ENCODE measurements around the gene B3GNT3.

DNA sequence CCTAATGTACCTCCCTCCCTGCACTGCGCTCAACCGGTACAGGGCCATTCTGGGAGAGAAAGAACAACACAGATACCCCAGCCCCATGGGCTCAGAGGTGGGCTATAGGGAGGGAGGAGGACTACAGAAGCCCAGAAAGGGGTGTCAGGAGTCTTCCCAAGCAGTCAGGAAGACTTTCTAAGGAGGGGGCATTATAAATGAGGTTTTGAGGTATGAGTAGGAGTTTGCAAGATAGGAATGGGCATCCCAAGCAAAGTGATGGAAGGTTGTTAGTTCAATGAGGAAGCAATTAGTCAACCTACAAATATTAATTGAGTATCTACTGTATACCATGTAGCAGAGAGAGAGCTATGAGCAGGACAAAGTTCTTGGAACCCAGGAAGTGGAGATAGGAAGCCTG lies 6.3 kb upstream of the B3GNT3 start:
- TF ChIP-seq, protein P1, sequence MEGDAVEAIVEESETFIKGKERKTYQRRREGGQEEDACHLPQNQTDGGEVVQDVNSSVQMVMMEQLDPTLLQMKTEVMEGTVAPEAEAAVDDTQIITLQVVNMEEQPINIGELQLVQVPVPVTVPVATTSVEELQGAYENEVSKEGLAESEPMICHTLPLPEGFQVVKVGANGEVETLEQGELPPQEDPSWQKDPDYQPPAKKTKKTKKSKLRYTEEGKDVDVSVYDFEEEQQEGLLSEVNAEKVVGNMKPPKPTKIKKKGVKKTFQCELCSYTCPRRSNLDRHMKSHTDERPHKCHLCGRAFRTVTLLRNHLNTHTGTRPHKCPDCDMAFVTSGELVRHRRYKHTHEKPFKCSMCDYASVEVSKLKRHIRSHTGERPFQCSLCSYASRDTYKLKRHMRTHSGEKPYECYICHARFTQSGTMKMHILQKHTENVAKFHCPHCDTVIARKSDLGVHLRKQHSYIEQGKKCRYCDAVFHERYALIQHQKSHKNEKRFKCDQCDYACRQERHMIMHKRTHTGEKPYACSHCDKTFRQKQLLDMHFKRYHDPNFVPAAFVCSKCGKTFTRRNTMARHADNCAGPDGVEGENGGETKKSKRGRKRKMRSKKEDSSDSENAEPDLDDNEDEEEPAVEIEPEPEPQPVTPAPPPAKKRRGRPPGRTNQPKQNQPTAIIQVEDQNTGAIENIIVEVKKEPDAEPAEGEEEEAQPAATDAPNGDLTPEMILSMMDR (IDR thresholded peaks at IDR 0.05), result no peak
- no peak for TF ChIP-seq POLR2AphosphoS5 (IDR thresholded peaks at IDR 0.05)
